Activated CD4-positive, alpha-beta T cell treated with anti-CD3 and anti-CD28 coated beads for 24 hours (primary cell): ENCODE results near the gene SIRPB2.

Experiments
- DNase-seq, 2 donors: peaks; one replicate each; pipeline ENCODE4 v3.0.0-alpha.2; 2020; ENCODE audit warnings: low read depth in 2 of 2

SIRPB2 gene

GRCh38 chr20:1441133-1441532 is 50.1 kb downstream of the SIRPB2 start:
- DNase-seq = no peak

- DNase-seq = no peak
Measured at GRCh38 chr20:1440024-1440423, 51.2 kb downstream of the SIRPB2 start.

GRCh38 chr20:1438361-1438760 is 52.9 kb downstream of the SIRPB2 start:
- no peak for DNase-seq

DNA sequence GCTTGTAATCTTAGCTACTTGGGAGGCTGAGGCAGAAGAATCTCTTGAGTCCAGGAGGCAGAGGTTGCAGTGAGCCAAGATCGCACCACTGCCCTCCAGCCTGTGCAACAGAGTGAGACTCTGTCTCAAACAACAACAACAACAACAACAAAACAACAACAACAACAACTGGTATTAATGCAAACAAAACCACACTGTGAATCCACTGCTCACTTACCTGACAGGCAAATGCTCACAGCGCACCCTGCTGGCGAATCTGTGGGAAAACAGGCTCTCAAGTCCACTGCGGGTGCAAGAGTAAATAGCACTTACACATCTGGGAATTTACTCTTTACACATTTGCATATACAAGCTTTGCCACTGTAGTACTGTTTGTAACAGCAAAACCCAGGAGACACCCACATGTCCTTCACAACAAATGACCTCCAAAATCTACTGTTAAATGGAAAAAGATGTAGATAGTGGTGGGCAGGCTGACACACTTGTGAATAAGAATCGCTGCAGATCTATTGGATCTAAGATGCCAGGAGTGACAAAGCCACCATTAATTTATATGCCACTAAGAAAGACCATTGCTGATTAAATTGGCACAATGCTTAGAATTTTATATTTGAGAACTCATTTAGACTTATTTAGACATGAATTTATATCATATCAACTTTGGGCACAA is 53.9 kb downstream of the SIRPB2 start:
- DNase-seq = peak; percentile 62 to 72

DNA sequence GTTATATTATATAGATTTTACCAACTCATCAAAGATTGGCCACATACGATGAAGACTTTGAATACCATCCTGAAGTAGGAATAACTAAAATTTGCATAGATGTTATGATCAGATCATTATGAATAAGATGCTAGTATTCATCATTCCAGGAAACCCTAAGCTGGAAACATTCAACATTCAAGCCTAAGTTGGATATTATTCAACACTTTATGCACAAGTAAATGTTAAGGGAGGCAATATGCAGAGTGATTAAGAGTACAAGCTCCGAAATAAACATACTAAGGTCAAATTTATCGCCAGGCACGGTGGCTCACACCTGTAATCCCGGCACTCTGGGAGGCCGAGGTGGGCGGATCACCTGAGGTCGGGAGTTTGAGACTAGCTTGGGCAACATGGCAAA is 55.0 kb downstream of the SIRPB2 start:
- DNase-seq = no peak

- DNase-seq = no peak
Measured at GRCh38 chr20:1435337-1435699, 55.9 kb downstream of the SIRPB2 start.

DNA sequence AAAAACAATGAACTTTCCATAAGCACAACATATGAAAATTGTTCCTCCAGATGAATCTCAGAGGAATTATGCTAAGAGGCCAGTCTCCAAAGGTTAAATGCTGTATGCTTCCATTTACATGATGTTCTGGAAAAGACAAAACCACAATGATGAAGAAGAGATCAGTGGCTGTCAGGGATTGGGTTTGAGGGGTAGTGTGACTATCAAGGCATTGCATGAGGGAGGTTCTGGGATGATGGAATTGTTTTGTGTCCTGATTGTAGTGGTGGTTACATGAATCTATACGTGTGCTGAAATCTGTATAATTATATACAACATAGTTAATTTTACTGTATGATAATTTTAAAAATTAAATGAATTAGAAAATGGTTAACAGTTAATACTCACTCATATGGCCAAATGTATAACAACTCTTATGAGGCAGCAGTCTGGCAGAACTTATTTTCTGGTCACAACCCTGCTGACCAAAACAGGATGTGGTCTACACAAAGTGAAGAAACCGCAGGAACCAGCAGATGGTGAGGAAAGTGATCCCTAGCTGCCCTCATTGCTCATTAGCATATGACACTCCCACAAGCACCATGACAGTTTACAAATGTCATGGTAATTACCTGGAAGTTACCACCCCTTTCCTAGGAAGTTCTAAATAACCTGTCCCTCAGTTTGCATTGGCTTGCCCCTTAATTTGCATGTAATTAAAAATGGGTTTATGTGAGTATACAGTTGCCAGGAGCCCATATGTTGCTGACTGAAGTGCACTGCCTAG is 56.5 kb downstream of the SIRPB2 start:
- DNase-seq = peak; percentile 17 to 25

GRCh38 chr20:1431158-1431557 is 60.1 kb downstream of the SIRPB2 start:
- DNase-seq = no peak

- no peak for DNase-seq
Measured at GRCh38 chr20:1430004-1430451, 61.2 kb downstream of the SIRPB2 start.

DNA sequence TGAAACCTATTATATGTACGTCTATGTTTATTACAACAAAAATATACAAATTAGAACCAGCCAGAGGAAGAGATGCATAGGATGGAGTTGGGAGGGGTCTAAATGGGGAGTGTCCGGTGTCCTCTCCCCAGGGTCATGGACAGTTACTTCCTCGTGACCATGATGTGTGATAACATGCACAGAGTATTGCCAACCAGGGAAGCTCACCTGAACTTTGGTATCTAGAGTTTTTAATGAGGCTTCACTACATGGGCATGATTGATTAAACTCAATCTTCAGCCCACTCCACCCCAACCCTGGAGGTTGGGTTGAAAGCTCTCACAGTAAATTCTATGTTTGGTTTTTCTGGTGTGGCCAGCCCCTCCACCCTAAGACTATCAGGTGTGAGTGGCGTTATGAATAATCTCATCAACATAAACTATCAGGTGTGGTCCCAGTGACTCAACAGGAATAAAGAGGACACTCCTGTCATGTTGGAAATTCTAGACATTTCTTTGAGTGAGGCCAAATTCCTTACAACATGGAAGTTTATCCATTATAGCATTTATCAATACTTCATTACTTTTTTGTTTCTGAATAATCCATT is 62.0 kb downstream of the SIRPB2 start:
- DNase-seq = no peak

GRCh38 chr20:1427457-1428054 is 63.7 kb downstream of the SIRPB2 start:
- no peak for DNase-seq

GRCh38 chr20:1426231-1426849 is 64.9 kb downstream of the SIRPB2 start:
- DNase-seq = no peak
